Anterior cingulate cortex (tissue), 58 donors: ENCODE data around the gene USP5.
A peak's percentile ranks its signal among the peaks of the same experiment; 100 is the strongest.

Experiments used
- DNase-seq, 58 donors: peaks; one replicate each; lab custom pipeline; 2025; lab: John Stamatoyannopoulos, UW

USP5 gene

GRCh38 chr12:6824901-6825381, 27.0 kb upstream of the USP5 start:
- DNase-seq: peak in 2 of 58 donors; percentile 32 to 61

GRCh38 chr12:6825398-6826124, 26.4 kb upstream of the USP5 start:
- DNase-seq: peak in 56 of 58 donors; percentile 42 to 92 (median 76)

DNA sequence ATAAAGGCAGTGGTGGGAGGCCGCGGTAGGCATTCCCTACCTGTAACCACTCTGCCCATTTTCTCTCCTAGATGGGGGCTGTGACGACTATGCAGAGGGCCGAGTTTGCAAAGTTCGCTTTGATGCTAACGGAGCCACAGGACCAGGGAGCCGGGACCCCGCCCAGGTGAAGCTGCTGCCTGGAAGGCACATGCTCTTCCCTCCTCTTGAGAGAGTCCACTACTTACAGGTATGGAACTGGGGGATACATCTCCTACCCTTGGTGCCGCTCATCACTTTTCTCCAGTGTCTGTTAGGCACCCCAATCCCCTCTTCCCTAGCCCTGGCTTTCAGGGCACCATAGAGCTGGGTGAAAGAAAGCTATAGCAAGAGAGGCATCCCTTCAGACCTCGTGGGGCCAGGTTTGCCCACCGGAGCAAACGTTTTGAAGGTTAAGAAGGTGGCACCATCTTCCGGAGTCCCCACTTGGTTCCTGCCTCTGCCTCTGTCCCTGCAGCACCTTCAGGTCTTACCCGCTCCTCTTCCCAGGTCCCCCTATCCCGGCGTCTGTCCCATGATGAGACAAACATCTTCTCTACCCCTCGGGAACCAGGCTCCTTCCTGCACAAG, 25.7 kb upstream of the USP5 start:
- no peak for DNase-seq

DNA sequence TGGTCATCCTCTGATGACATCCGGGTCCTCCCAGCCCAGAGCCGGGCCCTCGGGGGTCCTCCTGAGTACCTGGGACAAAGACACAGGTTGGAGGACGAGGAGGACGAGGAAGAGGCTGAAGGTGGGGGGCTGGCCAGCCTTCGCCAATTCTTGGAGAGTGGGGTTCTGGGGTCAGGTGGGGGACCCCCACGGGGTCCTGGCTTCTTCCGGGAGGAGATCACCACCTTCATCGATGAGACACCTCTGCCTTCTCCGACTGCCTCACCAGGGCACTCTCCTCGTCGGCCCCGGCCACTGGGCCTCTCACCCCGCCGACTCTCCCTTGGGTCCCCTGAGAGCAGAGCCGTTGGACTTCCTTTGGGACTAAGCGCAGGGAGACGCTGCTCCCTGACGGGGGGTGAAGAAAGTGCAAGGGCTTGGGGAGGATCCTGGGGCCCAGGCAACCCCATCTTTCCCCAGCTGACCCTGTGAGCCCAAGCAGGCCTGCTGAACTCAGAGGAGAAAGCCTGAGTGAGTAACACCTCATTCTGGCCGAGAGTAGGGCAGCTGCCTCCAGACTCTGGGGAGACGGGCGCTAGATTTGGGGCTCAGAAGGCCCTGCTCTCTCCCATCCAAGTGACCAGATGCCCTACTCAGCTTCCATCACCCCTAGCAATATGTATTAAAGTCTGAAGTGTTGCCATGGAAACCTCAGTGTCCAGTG, 25.1 kb upstream of the USP5 start:
- no peak for DNase-seq

DNA sequence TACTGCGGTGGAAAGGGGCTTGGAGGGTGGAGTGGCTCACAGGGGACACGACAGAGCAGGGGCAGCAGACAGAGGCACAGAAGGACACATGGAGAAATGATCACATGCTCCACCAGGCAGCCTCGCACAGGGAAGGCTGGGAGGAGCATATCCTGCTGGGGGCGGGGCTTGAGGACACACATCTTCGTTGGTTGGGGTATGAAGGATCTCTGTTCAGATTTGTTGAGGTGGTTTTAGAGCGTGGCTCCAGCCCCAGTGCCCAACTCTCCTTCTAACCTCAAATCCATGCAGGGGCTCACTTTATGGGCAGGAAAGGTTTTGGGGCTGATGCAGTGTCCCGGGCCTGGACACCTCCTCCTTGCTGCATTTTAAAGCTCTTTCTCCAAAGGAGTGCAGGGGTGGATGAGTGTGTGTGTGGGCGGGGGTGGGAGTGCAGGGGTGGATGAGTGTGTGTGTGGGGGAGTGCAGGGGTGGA, 24.5 kb upstream of the USP5 start:
- DNase-seq: peak in 56 of 58 donors; percentile 14 to 90 (median 64)

GRCh38 chr12:6827982-6828780, 23.8 kb upstream of the USP5 start, which contains the start of gene P3H3:
Gene P3H3, plus strand, starts transcription at chr12:6828407. Its CDS starts 34 bp downstream, at chr12:6828441.
- peak in 29 of 58 donors; percentile 17 to 72 (median 38) for DNase-seq

DNA sequence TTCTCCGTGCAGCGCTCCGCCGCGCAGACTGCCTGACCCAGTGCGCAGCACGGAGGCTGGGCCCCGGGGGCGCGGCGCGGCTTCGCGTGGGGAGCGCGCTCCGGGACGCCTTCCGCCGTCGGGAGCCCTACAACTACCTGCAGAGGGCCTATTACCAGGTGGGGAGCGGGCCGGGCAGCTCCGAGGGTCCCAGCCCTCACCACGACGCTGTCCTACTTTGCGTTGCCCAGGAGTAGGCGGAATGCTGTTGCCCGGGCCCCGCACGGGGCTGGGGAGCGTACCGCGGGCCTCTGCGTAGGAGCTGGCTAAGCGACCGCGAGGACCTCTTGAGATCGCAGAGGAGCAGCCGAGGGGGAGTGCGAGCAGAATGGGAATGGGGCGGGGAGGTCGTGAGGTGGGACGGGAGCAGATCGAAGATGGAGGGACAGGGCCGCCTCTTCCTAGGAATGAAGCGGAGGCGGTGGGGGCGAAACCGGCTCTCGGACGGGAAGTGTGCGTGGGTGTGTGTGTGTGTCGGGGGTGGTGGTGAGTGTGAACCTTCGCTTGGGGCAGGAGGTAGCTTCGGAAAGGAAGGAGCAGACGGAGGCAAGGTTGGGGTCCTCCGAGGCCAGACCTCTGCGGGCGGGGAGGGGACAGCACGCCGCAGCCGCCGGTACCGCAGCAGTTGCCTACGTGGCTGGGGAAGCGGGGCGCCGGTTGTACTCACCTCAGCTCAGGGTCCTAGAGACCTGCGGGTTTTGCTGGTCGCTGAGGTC, 23.0 kb upstream of the USP5 start:
- peak in 24 of 58 donors; percentile 15 to 71 (median 46) for DNase-seq

DNA sequence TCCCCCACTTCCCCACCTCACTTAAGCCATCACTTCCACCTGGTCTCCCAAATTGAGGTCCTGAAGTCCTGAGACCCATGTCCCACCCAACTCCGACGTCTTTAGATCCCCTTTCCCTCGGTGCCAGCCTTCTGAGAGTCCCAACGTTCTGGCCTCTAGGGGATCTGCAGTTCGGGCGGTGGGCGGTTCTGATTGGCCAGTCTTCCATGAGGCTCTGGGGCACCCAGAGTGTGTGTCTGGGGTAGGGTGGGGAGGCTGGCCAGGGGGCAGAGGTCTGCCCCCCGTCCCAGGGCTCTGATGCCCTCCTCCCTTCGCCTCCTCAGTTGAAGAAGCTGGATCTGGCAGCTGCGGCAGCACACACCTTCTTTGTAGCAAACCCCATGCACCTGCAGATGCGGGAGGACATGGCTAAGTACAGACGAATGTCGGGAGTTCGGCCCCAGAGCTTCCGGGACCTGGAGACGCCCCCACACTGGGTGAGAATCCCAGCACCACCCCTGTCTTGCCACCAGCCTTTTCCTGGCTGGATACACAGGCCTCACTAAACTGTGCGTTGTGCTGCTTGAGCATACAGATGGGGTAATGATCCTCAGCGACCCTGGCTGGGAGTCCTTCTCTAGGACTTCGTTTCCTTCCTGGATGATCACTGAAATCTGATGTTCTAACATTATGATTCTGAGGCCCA, 22.3 kb upstream of the USP5 start:
- peak in 10 of 58 donors; percentile 13 to 69 (median 47) for DNase-seq

DNA sequence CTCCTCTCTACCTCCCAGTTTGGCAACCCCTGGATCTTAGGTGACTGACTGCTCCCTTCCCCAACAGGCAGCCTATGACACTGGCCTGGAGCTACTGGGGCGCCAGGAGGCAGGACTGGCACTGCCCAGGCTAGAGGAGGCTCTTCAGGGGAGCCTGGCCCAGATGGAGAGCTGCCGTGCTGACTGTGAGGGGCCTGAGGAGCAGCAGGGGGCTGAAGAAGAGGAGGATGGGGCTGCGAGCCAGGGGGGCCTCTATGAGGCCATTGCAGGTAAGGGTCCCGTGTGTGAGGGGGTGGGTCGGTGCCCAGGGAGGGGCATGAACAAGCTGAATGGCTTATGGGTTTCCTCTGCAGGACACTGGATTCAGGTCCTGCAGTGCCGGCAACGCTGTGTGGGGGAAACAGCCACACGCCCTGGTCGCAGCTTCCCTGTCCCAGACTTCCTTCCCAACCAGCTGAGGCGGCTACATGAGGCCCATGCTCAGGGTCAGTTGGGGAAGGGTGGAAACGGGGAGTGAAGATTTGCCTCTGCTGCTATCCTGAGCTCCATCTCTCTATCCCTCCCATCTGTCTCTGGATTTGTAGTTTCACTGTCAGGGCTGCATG, 21.6 kb upstream of the USP5 start:
- no peak for DNase-seq

- no peak for DNase-seq
These were observed 21.0 kb upstream of the USP5 start for GRCh38 chr12:6830999-6831398.

- DNase-seq: no peak
These were observed 20.4 kb upstream of the USP5 start for GRCh38 chr12:6831450-6831995.

DNA sequence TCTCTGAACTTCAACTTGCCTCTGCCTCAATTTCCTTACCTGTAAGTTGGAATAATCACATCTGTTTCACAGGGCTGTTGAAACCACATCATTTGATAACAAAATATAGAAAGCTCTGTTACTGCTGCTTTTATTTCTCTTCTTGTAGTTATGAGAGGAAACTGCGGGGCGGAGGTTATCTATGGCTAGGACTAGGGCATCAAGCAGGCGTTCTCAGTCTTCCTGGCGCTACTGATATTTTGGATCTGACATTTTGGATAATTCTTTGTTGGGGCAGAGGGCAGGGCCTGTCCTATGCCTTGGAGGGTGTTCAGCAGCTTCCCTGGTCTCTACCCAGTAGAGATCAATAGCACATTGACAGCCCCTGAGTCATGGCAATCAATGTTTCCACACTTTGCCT, 19.8 kb upstream of the USP5 start:
- no peak for DNase-seq

DNA sequence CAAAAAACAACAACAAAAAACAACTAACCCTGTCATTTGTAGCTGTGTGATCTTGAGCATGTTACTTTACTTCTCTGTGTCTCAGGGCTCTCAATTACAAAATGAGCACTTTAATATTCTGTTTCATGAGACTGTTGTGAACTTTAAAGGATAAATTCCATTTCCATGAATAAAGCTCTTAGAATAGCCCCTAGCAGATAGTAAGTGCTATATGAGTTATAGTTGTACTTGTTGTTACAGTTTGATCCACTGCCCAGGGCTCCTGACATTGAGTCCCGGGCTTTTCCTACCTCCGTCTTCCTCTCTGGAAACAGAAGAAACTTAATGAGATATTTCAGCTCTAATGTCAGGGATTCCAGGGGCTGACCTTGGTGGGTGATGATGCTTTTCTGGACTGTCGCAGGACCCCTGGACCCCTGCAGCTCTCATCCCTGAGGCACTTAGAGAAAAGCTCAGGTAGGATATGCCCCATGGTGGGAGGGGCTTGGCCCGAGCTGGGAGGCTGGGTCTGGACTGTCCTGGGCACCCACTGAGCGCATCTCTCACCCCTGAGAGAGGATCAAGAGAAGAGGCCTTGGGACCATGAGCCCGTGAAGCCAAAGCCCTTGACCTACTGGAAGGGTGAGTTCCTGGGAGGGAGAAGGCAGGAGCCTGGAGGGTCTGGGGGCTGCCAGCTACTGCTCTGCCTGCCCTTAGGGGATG, 18.6 kb upstream of the USP5 start:
- no peak for DNase-seq

DNA sequence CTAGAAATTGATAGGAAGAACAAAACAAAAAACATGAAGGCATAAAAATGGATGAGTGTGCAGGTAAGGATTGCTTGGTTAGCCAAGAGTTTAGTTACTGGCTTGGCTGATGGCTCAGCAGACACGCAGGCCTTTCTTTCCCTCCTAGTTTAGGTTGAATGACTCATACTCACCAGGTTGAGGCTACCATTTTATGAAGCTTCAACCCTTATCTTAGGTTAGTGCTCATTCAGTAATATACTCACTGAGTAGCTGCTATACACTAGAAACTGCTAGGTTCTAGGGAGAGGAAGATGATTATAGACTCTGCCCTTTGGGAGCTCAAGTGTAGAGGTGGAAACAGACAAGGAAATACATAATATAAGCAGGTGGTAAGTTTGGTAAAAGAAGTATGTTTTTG, 17.7 kb upstream of the USP5 start:
- DNase-seq: no peak

DNA sequence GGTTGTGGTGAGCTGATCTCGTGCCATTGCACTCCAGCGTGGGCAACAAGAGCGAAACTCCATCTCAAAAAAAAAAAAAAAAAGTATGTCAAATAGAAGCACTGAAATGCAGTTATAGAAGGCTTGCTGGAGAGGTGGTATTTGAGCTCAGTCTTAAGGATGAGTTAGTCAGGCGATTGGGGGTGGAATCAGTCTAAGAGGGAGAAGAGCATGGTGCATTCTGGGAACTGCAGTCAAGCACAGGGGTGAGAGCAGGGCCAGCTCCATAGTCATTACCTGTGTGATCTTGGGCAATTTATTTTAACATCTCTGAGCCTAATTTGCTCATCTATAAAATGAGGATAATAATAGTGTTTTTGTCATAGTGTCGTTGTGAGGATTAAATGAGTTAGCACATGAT, 17.1 kb upstream of the USP5 start:
- no peak for DNase-seq

DNA sequence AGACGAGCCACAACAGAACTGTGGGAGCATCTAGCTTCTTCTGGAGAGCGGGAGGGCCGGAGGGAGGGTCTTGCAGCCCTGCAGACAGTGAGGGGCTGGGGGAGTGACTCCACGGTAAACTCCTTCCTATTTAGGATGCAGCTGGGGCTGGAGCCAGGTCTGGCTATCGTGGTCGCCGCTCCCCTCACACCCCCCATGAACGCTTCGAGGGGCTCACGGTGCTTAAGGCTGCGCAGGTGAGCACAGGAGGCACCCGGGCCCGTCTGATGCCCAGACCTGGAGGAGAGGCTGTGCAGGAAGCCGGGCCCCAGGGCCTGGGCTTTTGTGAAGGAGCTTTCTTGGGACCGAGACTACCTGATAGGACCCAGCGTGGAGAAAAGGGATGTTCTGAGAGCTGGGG, 15.1 kb upstream of the USP5 start:
- DNase-seq: no peak

- DNase-seq: no peak
These were observed 14.4 kb upstream of the USP5 start for GRCh38 chr12:6837370-6838060.
